SKM-1 (cell line): ENCODE results near the gene EIF4G1.
A peak's percentile ranks its signal among the peaks of the same experiment; 100 is the strongest.
"Not testable (repeated sequence)": the region's sequence is repeated elsewhere in the genome, so short reads cannot be mapped to it uniquely, and the experiment has no call there.

Source experiments
- DNase-seq: peaks from one replicate; lab custom pipeline; 2025; ENCODE audit not compliant: unreplicated experiment; lab: John Stamatoyannopoulos, UW

The EIF4G1 gene

DNA sequence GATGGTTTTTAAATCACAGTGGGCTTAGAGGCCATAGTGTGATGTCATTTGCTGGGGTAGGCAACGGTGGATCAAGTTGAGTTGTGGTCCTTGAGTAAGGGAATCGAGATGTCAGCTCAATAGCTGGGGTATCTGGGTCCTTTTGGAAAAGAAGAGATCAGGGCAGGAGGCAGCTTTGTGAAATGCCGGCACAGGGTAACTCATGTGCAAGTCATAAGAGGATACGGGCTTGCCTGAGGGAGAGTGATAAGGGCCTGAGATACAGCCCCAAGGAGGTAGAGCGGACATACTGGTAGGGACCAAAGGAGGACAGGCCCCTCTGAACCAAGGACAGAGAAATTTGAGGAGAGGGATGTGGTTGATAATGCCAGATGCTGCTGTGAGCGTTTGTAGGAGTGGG lies 18.8 kb downstream of the EIF4G1 start:
- DNase-seq: no peak

DNA sequence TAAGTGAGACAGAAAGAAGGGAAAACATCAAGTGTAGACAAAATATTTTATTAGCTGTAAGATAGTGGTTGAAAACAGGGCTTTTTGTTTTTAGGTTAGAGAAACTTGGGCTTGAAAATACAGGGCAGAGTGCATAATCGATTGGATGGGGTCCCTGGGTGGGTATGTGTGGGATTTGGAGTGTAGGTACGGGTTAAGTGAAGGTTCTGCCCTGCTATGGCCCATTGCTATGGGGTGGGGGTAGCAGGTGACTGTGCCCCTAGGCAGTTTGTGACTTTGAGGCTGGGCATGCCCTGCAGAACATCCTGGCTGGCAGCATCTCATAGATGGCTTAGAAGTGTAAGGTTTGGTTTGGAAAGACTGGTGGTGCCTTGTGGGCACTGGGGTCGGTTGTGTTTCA lies 19.3 kb downstream of the EIF4G1 start:
- no peak for DNase-seq

DNA sequence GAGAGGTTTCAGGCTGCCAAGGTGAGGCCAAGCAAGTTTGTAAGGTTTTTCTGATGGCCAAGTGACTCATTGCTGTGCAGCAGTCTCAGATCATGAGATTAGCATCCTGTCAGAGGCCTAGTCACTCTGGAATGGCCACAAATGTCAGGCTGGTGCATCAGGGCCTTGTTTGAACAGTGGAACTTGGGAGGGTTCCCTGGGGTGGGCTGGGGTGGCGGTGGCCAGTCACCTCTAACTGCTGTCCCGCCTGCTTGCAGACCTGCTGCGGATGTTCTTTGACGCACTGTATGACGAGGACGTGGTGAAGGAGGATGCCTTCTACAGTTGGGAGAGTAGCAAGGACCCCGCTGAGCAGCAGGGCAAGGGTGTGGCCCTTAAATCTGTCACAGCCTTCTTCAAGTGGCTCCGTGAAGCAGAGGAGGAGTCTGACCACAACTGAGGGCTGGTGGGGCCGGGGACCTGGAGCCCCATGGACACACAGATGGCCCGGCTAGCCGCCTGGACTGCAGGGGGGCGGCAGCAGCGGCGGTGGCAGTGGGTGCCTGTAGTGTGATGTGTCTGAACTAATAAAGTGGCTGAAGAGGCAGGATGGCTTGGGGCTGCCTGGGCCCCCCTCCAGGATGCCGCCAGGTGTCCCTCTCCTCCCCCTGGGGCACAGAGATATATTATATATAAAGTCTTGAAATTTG lies 20.2 kb downstream of the EIF4G1 start:
- DNase-seq: no peak

DNA sequence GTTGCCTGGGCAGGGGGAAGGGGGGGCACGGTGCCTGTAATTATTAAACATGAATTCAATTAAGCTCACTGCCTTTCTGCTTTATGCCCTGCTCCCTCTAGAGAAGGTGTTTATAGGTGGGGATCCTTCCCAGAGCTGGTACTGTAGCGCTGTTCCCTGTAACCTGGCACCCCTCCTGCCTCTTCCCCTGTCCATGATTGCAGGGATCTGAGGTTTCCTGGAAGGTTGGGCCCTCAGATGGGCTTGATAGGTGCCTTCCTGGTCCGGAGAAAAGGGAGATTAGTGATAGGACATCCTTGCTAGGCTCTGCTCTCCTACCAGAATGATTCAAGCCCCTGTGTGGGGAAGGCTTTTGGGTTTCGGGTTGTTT lies 20.9 kb downstream of the EIF4G1 start:
- no peak for DNase-seq

DNA sequence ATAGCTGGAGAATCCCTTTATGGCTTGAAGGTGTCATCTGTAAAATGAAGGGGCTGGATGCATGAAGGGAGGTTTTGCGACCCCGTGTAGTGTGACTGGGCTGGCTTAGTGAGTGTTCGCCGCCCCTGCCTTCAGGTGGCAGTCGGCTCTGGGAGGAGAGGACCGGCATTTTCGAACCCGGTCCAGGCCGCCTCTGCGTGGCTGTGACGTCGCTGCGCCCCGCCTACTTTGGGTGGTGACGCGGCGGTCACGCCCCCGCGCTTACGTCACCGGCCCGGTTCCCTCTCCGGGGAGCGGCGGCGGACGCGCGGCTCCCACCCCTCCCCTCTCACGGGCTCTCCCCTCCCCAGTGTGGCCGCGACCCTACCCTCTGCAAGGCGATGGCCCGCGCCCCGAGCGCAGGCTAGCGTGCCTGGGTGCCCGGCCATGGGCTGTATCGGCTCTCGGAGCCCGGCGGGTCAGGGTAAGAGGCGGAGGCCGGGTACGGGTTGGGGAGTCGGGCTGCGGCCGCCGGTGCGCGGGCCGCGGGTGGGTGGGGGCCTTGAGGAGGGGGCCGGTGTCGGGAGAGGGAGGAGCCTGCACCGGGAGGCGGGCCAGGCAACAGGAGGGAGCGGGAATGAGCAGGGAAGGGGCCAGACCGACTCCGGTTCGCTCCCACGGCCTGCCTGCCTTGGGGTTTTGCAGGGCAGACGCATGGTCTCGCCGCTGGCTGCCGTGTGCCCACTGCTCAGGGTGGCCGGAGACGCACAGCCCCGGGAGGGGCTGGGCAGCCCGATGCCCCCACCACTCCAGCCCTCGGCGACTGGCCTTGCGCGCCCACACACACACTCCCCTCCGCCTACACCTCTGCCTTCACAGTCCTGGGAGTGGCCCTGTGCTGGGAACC lies 21.5 kb downstream of the EIF4G1 start:
- DNase-seq: peak; percentile 53

DNA sequence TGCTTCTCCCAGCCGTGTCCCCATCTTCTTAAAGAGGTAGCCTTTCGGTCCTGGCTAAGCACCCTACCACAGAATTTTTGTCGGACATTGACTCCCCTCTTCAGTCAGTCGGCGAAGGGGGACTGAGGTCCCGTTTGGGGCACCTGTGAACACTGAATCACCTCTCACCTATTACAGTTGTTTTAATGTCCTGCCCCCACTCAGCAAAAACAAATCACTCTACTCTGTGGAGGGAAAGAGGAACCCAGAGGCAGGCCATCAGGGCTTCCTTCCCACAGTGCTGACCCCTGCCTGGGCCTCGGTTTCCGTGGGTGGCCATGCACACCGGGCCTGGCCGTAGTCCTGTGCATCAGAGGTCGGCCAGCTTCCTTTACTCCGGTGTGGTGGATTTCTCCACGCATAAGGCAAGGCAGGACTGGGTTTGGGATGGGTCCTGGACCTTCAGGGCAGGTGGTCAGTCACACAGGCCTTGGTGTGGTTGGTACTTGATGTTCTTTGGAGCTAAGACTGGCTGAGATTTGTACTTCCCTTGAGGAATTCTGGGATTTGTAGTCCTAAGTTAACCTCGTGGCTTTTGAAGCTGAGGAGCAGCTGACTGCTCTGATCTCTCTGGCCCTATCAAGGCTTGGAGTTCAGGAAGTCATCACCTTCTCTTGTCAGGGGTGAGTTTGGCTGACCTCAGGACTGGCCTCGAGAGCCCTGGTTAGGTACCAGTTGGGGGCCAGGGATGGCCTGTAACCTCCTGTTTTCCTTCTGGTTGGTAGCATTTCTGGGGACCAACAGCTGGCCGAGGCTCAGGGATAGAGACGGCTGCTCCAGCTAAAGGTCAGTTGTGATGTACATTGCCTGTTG lies 22.4 kb downstream of the EIF4G1 start:
- DNase-seq: no peak

DNA sequence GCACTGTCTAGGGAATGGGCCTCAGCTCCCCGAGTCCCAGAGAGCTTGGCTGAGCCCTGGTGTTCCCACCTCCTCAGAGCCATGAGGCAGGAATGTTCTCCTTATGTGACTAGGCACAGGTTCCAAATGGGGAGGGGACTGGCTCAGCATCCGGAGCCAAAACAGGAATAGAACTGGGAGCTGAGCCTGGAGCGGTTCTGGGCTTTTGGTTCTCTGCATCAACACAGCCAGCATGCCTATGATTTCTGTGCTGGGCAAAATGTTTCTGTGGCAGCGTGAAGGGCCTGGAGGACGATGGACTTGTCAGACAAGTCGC lies 23.0 kb downstream of the EIF4G1 start, which contains the start of gene FAM131A:
Gene FAM131A, plus strand, starts transcription at position 202 of the 316 bp plus-strand sequence. Its CDS starts 31 bp downstream, at position 233.
- DNase-seq: no peak

DNA sequence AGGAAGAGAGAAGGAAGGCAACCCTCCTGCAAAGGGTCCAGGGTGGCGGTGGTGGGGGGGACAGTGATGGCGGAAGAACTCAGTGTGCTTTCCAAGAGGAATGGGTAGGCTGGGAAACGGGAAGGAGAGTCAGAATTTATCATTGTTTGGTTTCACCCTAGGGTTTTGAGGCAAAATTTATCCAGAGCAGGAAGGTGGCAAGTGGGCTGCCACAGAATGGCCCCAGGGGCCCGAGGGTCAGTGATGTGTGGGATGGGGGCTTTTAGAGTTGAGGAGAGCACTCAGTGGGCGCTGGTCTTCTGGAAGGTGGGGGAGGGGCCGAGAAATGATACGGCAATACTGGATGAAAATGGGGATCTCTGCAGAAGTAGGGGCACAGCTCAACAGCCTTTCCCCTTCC lies 23.6 kb downstream of the EIF4G1 start:
- no peak for DNase-seq

- no peak for DNase-seq
Observed at GRCh38 chr3:184338511-184338945, 24.1 kb downstream of the EIF4G1 start.

DNA sequence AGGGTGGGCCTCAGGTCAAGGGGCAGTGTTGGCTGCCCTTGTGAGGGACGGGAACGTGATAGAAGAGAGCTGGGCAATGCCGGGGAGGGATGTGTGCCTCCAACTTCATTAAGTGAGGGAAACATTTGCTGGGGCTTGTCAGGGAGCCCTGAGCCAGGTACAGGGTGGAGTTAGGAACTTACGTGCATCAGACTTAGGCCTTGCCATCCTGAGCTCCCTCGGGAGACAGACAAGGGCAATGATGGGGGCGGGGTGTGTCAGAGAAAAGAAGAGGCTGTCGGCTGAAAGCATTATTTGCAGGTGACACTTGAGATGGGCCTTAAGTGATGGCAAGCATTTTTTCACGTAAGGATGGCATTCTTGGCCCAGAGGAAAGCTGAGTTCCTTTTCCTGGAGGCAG lies 24.6 kb downstream of the EIF4G1 start:
- no peak for DNase-seq

GRCh38 chr3:184339451-184340135 lies 25.2 kb downstream of the EIF4G1 start:
- not testable (repeated sequence) for DNase-seq

DNA sequence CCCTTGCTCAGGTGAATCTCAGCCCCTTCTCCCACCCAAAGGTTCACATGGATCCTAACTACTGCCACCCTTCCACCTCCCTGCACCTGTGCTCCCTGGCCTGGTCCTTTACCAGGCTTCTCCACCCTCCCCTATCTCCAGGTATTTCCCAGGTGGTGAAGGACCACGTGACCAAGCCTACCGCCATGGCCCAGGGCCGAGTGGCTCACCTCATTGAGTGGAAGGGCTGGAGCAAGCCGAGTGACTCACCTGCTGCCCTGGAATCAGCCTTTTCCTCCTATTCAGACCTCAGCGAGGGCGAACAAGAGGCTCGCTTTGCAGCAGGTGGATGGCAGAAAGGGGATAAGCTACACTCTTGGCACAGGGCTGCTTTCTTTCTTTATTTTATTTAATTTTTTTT lies 27.5 kb downstream of the EIF4G1 start:
- no peak for DNase-seq

DNA sequence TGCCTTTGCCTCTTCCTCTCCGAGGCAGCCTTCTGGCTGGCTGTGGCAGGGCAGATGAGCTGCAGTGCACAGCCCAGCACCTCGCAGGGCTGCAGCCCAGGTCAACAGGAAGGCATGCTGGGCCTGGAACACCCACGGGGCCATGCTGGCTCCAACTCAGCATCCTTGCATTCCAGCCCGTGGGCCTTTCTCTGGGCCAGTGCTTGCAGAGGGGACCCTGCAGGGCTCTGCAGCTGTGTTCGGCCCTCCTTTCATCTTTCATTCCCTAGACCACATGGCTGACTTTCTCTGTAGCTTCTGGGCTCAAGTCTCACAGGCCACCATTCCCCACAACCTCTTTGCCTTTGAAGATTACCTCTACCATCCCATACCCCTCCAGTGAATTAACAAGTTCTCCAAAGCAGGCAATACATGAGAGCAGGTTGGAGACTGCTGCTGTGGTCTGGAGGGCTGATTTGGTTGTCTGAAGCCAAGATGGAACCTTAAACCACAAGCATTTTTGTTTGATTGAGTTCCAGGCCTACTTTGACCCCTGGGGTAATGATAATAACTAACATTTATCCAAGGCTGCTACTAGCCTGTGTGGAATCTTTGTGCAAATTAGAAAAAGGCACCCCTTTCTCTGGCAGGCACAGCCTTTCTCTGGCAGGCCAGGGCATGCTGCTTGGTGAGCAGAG lies 28.9 kb downstream of the EIF4G1 start:
- DNase-seq: no peak

DNA sequence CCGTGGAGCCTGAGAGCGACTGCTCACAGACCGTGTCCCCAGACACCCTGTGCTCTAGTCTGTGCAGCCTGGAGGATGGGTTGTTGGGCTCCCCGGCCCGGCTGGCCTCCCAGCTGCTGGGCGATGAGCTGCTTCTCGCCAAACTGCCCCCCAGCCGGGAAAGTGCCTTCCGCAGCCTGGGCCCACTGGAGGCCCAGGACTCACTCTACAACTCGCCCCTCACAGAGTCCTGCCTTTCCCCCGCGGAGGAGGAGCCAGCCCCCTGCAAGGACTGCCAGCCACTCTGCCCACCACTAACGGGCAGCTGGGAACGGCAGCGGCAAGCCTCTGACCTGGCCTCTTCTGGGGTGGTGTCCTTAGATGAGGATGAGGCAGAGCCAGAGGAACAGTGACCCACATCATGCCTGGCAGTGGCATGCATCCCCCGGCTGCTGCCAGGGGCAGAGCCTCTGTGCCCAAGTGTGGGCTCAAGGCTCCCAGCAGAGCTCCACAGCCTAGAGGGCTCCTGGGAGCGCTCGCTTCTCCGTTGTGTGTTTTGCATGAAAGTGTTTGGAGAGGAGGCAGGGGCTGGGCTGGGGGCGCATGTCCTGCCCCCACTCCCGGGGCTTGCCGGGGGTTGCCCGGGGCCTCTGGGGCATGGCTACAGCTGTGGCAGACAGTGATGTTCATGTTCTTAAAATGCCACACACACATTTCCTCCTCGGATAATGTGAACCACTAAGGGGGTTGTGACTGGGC lies 30.3 kb downstream of the EIF4G1 start:
- DNase-seq: no peak

GRCh38 chr3:184345317-184346144 lies 31.1 kb downstream of the EIF4G1 start:
- peak; percentile 34 for DNase-seq

GRCh38 chr3:184346480-184347190 lies 32.2 kb downstream of the EIF4G1 start:
- DNase-seq: no peak

GRCh38 chr3:184347321-184348056 lies 33.1 kb downstream of the EIF4G1 start:
- DNase-seq: no peak

DNA sequence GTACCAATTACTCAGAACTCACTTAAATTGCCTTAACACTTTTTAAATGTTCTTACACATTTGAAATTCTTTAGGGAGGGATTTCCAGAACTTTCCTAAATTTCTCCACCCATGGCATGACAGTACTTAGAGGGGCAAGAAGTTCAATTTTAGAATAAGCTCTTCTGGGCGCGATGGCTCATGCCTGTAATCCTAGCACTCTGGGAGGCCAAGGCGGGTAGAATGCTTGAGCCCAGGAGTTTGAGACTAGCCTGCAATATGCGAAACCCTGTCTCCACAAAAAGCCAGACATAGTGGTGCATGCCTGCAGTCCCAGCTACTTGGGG lies 33.6 kb downstream of the EIF4G1 start:
- no peak for DNase-seq
